T-cell (primary cell): ENCODE data around the gene POU2AF1. TPM values are rescaled to one million over a fixed set of nuclear protein-coding genes. Genes with fewer than 3 reads are reported as not detected.

ENCODE experiments used
- ATAC-seq, 4 experiments: fragments of 200-7000 bp in 3 of 4; fragments of 150-1000 bp in 1 of 4; cut with Tn5 transposase; replicated peaks in 1 of 4; 1 replicate in 3 of 4; 2 replicates in 1 of 4; pipeline ENCODE4 v1.10.0; 2021; ENCODE audit warnings: moderate library complexity in 3 of 4, mild to moderate bottlenecking in 2 of 4, moderate number of reproducible peaks in 1 of 4
- CTCF ChIA-PET, 2 donors: fragments of 300-600 bp; sonication (Branson Sonifier 250); formaldehyde crosslinking; loops; one replicate each; lab custom pipeline; 2022; ENCODE audit warnings: antibody characterized with exemption in 2 of 2; lab: Charles Lee
- POLR2A ChIA-PET, 2 donors: fragments of 300-600 bp; sonication (Branson Sonifier 250); formaldehyde crosslinking; loops; one replicate each; lab custom pipeline; 2022; ENCODE audit warnings: antibody characterized with exemption in 2 of 2; lab: Charles Lee
- DNase-seq, 35 experiments: peaks; one replicate each; pipeline versions ENCODE4 v3.0.0 to v3.0.0-alpha.2; 2013 to 2023
- H3K27ac ChIP-seq: one replicate; pipeline ENCODE4 v1.5.1; 2013; ENCODE audit warnings: low read length
- H3K27me3 ChIP-seq, 2 experiments: replicated peaks in 1 of 2; 1 replicate in 1 of 2; 2 replicates in 1 of 2; pipeline versions ENCODE4 v1.6.1 to v1.7.0; 2013; ENCODE audit warnings: low read length in 1 of 2, mixed read lengths in 1 of 2; ENCODE audit not compliant: control insufficient read depth in 2 of 2, insufficient read depth in 2 of 2; ENCODE audit errors: extremely low read depth in 1 of 2
- H3K36me3 ChIP-seq, 2 donors: 1 replicate in 1 of 2; 2 replicates in 1 of 2; pipeline versions ENCODE4 v1.6.1 to v1.7.0; 2013; ENCODE audit warnings: low read length in 1 of 2; ENCODE audit not compliant: control insufficient read depth in 2 of 2, insufficient read depth in 1 of 2; ENCODE audit errors: extremely low read depth in 1 of 2
- H3K4me1 ChIP-seq, 2 experiments: 1 replicate in 1 of 2; 2 replicates in 1 of 2; pipeline versions ENCODE4 v1.6.1 to v1.7.0; 2013; ENCODE audit warnings: low read length in 2 of 2, mixed read lengths in 1 of 2; ENCODE audit not compliant: insufficient read depth in 2 of 2, control insufficient read depth in 1 of 2; ENCODE audit errors: extremely low read depth in 1 of 2
- H3K4me3 ChIP-seq, 2 donors: 1 replicate in 1 of 2; 2 replicates in 1 of 2; pipeline versions ENCODE4 v1.5.1 to v1.7.0; 2013; ENCODE audit warnings: mild to moderate bottlenecking in 2 of 2, low read length in 1 of 2, moderate library complexity in 1 of 2; ENCODE audit not compliant: control insufficient read depth in 1 of 2; ENCODE audit errors: extremely low read depth in 1 of 2
- H3K9me3 ChIP-seq: 2 replicates; pipeline ENCODE4 v1.7.0; 2013
- H3K27ac Mint-ChIP-seq, 2 donors: one replicate each; pipeline ENCODE4 v1.8.0; 2020 to 2021; ENCODE audit warnings: mild to moderate bottlenecking in 2 of 2, mixed read lengths in 2 of 2
- H3K27me3 Mint-ChIP-seq, 2 donors: one replicate each; pipeline ENCODE4 v1.8.0; 2021 to 2022; ENCODE audit warnings: mixed read lengths in 2 of 2
- H3K36me3 Mint-ChIP-seq: one replicate; pipeline ENCODE4 v1.8.0; 2021; ENCODE audit warnings: mixed read lengths
- H3K4me1 Mint-ChIP-seq, 3 donors: one replicate each; pipeline ENCODE4 v1.8.0; 2020 to 2022; ENCODE audit warnings: mixed read lengths in 3 of 3, mild to moderate bottlenecking in 1 of 3
- H3K4me3 Mint-ChIP-seq, 3 donors: one replicate each; pipeline ENCODE4 v1.8.0; 2020 to 2022; ENCODE audit warnings: mild to moderate bottlenecking in 3 of 3, mixed read lengths in 3 of 3, moderate library complexity in 3 of 3
- H3K9me3 Mint-ChIP-seq, 3 donors: one replicate each; pipeline ENCODE4 v1.8.0; 2020 to 2022; ENCODE audit warnings: mixed read lengths in 3 of 3
- WGBS: methylation state at CpG from one replicate; pipeline ENCODE4 v1.1.5; 2013; ENCODE audit warnings: missing lambda C conversion rate; ENCODE audit not compliant: insufficient coverage; 5-methylcytosine and 5-hydroxymethylcytosine counted together
- total RNA-seq, 35 experiments: library from RNA in 6 of 35; stranded (reverse) in 6 of 35; fragments of 120-200 nt in 1 of 35; gene quantifications; one replicate each; pipeline versions ENCODE4 v1.2.1 to v1.2.4 and lab custom pipeline; 2013 to 2026

POU2AF1 gene
- total RNA-seq, 5 donors from 2014 or later (not counting 1 experiment from before 2014, with no cell fraction given), result 3.4 to 9.3 (median 4.3) TPM

DNA sequence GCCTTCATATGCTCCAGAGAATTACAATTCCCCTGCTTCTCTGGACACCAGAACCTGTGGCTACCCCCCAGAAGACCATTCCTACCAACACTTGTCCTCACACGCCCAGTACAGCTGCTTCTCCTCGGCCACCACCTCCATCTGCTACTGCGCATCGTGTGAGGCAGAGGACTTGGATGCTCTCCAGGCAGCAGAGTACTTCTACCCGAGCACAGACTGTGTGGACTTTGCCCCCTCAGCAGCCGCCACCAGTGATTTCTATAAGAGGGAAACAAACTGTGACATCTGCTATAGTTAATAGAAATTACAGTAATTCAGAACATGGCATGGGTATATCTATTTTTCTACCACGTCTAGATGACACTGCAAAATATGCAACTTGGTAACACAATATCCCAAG lies 70.9 kb downstream of the POU2AF1 start:
- CTCF ChIA-PET, result no interaction called here

DNA sequence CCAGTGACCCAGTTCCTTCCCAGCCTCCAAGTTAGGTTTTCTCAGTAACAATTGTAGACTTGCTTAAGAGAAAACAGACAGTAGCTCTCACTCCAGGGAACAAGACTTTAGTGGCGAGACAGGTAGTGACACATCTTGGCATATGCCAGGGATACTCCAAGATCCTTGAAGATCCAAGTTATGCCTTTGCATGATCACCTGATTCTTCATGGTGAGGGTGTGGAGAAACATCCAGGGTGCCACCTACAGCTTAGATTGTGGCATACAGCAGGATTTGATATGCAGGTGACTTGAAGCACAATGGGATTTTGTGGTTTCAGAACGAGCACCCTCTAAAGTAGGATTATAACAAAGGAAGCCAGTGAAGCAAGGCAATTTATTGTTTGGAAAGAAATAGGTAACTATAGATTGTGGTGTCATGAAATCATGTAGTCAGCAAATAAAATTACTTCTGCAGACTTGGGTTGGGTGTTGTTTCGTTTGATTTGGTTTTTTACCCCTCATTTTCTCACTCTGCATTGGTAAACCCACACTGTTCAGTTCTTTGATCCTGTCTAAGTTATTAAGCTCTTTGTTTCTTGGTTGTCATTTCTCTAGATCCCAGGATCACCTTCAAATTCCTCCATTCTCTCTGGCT lies 71.5 kb downstream of the POU2AF1 start:
- no peak overlapping the region for H3K27ac ChIP-seq
- H3K4me1 ChIP-seq, result no peaks in the 10 kb centered on the region
- H3K9me3 ChIP-seq, result no peaks in the 10 kb centered on the region
- H3K36me3 ChIP-seq, result no peaks in the 10 kb centered on the region
- Mint-ChIP-seq H3K9me3 (no peaks in the 10 kb centered on the region), H3K4me3 (no peak overlapping the region), H3K27ac (no peak overlapping the region), H3K27me3 (peaks cover 28 to 32% of the 10 kb centered on the region in 2 donors), H3K36me3 (no peaks in the 10 kb centered on the region), H3K4me1 (no peaks in the 10 kb centered on the region)
- ATAC-seq (no peak), DNase-seq (no peak)
- CTCF ChIA-PET, result no interaction called here
- POLR2A ChIA-PET, result no interaction called here
- no peaks in the 10 kb centered on the region for H3K27me3 ChIP-seq
- no peak overlapping the region for H3K4me3 ChIP-seq
- WGBS, result no CpG with 5 or more reads among the region's 3 CpGs

More for the DNA sequence above, 70.9 kb downstream of the POU2AF1 start:
- WGBS, result 91% methylated on average over 4 of the region's 7 CpGs
- POLR2A ChIA-PET, result no interaction called here
- DNase-seq, result no peak
- Mint-ChIP-seq H3K36me3 (no peaks in the 10 kb centered on the region), H3K4me1 (no peaks in the 10 kb centered on the region), H3K4me3 (no peak overlapping the region), H3K9me3 (no peaks in the 10 kb centered on the region), H3K27me3 (peaks cover 26 to 29% of the 10 kb centered on the region in 2 donors), H3K27ac (no peak overlapping the region)
- no peaks in the 10 kb centered on the region for H3K4me1 ChIP-seq
- H3K36me3 ChIP-seq, result no peaks in the 10 kb centered on the region
- no peak overlapping the region for H3K27ac ChIP-seq
- no peaks in the 10 kb centered on the region for H3K9me3 ChIP-seq
- no peak for ATAC-seq
- H3K4me3 ChIP-seq, result no peak overlapping the region
- no peaks in the 10 kb centered on the region for H3K27me3 ChIP-seq

DNA sequence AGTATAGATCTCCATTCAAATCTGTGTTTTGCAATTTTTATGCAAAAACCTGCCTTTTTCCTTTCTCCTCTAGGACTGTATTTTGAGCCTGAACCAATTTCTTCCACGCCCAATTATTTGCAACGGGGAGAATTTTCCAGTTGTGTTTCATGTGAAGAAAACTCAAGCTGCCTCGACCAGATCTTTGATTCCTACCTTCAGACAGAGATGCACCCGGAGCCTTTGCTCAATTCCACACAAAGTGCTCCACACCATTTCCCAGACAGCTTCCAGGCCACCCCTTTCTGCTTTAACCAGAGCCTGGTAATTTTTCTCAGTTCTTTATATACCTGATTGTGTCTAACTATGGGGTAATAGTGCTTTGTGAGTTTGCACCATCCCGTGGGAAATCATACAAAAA lies 72.8 kb downstream of the POU2AF1 start:
- POLR2A ChIA-PET, result no interaction called here

DNA sequence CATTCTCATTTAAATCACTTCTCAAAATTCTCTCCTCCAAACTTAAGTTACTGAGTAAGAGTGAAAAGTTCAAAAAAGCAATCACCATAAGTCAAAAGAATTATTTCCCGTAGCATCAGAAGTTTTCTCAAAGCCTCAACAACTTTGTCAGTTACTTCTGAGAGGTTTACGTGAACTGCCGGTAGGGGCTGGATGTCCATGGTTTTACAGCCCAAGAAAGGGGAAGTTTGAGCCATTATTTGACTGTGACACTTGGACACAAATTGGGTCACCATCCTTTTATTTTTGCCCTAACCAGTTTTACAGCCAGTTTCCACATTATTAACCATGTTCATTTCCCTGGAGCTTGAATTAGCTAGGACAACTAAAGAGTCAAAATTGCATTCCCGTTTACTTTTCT lies 73.2 kb downstream of the POU2AF1 start:
- WGBS, result no CpG with 5 or more reads among the region's 4 CpGs
- DNase-seq, result no peak
- no peak overlapping the region for H3K4me3 Mint-ChIP-seq
- no peaks in the 10 kb centered on the region for H3K9me3 Mint-ChIP-seq
- H3K4me1 ChIP-seq, result no peaks in the 10 kb centered on the region
- no peaks in the 10 kb centered on the region for H3K4me1 Mint-ChIP-seq
- no peak overlapping the region for H3K27ac Mint-ChIP-seq
- no peak for ATAC-seq
- POLR2A ChIA-PET, result no interaction called here
- no peaks in the 10 kb centered on the region for H3K36me3 ChIP-seq
- no peaks in the 10 kb centered on the region for H3K36me3 Mint-ChIP-seq
- no peak overlapping the region for H3K4me3 ChIP-seq
- no peak overlapping the region for H3K27ac ChIP-seq
- H3K27me3 Mint-ChIP-seq, result peaks cover 30 to 39% of the 10 kb centered on the region in 2 donors
- CTCF ChIA-PET, result interaction anchor here in 1 of 2 donors (0.6 kb wide), 1 partner anchor 83 kb away, joined by 3 read pairs; no protein-coding TSS in a partner anchor
- no peaks in the 10 kb centered on the region for H3K27me3 ChIP-seq
- H3K9me3 ChIP-seq, result no peaks in the 10 kb centered on the region

More for the DNA sequence above, 72.8 kb downstream of the POU2AF1 start:
- Histone ChIP-seq H3K4me3 (no peak overlapping the region), H3K9me3 (no peaks in the 10 kb centered on the region), H3K27ac (no peak overlapping the region), H3K4me1 (no peaks in the 10 kb centered on the region), H3K27me3 (no peaks in the 10 kb centered on the region), H3K36me3 (no peaks in the 10 kb centered on the region)
- CTCF ChIA-PET, result interaction anchor here in 1 of 2 donors (0.6 kb wide), 1 partner anchor 83 kb away, joined by 3 read pairs; no protein-coding TSS in a partner anchor
- ATAC-seq, result no peak
- Mint-ChIP-seq H3K27me3 (peaks cover 30 to 36% of the 10 kb centered on the region in 2 donors), H3K4me3 (no peak overlapping the region), H3K27ac (no peak overlapping the region), H3K36me3 (no peaks in the 10 kb centered on the region), H3K9me3 (no peaks in the 10 kb centered on the region), H3K4me1 (no peaks in the 10 kb centered on the region)
- 68% methylated on average over 3 of the region's 5 CpGs for WGBS
- DNase-seq, result no peak

DNA sequence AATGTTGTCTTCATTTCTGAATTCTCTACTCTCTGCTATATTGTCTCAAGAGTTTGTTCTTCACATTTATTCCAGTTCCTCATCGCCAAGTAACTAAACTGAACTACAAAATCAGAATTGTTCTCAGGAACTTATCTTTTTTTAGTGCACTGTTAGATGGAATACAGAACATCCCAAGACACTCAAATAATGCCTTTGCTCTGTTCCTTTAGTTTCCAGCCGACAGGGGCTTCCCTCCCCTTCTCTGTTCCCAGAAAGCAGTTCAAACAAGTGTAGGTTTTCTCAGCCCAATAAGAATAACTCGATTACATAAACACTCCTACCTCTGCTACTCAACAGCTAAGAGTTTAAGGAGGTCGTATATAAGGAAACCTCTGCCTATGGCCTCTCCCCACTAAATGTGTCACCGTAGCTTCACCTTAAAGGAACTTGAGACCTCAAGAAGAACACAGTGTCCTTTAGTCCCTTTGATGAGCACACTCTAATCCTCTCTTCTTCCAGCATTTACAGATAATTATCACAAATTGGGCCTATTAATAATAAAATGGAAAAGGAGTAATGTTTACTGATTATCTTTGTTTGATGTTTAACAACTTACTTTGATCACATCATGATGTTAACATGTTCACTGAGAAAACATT lies 73.8 kb downstream of the POU2AF1 start:
- DNase-seq, result no peak
- ATAC-seq, result no peak
- H3K27me3 ChIP-seq, result peaks cover 0 to 5% of the 10 kb centered on the region in 2 experiments
- 82% methylated on average over 3 of the region's 5 CpGs for WGBS
- Mint-ChIP-seq H3K27me3 (peaks cover 30 to 43% of the 10 kb centered on the region in 2 donors), H3K9me3 (no peaks in the 10 kb centered on the region), H3K27ac (no peak overlapping the region), H3K36me3 (no peaks in the 10 kb centered on the region), H3K4me1 (no peaks in the 10 kb centered on the region), H3K4me3 (no peak overlapping the region)
- no peaks in the 10 kb centered on the region for H3K36me3 ChIP-seq
- no peak overlapping the region for H3K4me3 ChIP-seq
- no peaks in the 10 kb centered on the region for H3K9me3 ChIP-seq
- ChIA-PET CTCF (no interaction called here), POLR2A (no interaction called here)
- no peak overlapping the region for H3K27ac ChIP-seq
- H3K4me1 ChIP-seq, result no peaks in the 10 kb centered on the region

DNA sequence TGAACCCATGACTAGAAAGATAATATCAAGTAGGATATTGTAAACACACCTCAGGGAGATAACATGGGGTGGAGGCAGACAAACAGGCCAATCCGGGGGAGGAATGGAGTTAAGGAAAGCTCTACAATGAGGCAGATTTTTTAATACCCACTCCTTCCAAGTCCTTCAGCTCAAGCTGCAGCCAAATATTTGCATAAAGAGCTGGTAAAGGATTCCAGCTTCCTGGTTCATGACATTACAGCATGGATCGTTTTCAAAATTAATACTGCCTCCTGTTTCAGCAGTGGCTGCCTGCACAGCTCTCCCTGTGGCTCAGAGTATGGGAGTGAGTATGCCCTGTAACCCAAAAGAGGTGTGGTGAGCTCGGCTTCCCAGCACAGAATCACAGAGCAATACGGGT lies 75.6 kb downstream of the POU2AF1 start:
- CTCF ChIA-PET, result interaction anchor here (0.6 to 0.7 kb wide), 2 partner anchors 12 to 125 kb away, joined by 4 to 6 read pairs; no protein-coding TSS in a partner anchor
- no peak for ATAC-seq
- no peak overlapping the region for H3K27ac Mint-ChIP-seq

More for the DNA sequence above, 75.6 kb downstream of the POU2AF1 start:
- H3K4me1 Mint-ChIP-seq, result peaks cover 0 to under 1% (median 0%) of the 10 kb centered on the region in 3 donors
- Histone ChIP-seq H3K27ac (no peak overlapping the region), H3K9me3 (no peaks in the 10 kb centered on the region), H3K4me3 (no peak overlapping the region), H3K36me3 (no peaks in the 10 kb centered on the region), H3K4me1 (peaks cover 0 to 5% of the 10 kb centered on the region in 2 experiments), H3K27me3 (peaks cover 0 to 22% of the 10 kb centered on the region in 2 experiments)
- H3K9me3 Mint-ChIP-seq, result no peaks in the 10 kb centered on the region
- POLR2A ChIA-PET, result no interaction called here
- H3K27me3 Mint-ChIP-seq, result peaks cover 24 to 45% of the 10 kb centered on the region in 2 donors
- no peak for DNase-seq
- no peaks in the 10 kb centered on the region for H3K36me3 Mint-ChIP-seq
- no peak overlapping the region for H3K4me3 Mint-ChIP-seq
- no CpG with 5 or more reads among the region's 4 CpGs for WGBS
